ENCODE results near the gene MROH7. TPM values are rescaled to one million over a fixed set of nuclear protein-coding genes. Genes with fewer than 3 reads are reported as not detected.

Gene MROH7
- total and polyA plus RNA-seq, 2 of the 13 experiments (the other 11 are each of a cell fraction or from before 2014, with no cell fraction given) = 0.09 TPM

DNA sequence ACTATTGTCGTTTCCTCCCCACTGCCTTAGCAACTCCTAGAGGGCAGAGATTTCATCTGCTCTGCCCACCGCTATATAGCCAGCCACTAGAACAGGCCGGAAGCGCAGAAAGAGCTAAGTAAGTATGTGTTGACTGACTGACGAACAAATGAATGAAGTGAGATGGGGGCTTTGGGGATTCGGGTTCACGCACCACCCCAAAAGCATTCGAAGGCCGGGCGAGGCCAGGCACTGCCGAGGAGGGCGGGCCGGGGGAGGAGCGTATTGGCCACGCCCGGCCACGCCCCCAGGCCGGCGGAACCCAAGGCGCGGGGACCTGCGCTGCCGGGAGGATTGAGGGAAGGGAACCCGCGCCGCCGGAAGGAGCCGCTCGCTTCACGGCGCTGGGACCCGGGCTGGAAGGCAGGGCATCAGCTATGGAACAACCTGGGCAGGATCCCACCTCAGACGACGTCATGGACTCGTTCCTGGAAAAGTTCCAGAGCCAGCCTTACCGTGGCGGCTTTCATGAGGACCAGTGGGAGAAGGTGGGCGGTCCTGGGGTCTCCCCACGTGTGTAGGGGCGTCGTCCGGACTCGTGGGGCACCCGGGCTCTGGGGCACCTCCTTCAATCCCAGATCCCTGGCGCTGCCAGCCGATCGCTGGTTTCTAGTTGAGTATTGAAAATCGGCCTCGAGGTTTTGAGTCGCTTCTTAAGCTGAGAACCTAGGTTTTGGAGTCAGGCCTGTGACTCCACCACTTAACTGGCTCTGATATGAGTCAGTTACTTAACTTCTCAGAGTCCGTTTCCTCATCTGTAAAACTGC is 74.1 kb downstream of the MROH7 start, which contains the start of gene TTC4 (continued):
- TF ChIP-seq RBM22 (optimal IDR thresholded peaks at IDR 0.05; ENCODE audit: low read length) = no peak
- TF ChIP-seq NFE2 (CRISPR knock-in tag; IDR thresholded peaks at IDR 0.05) = no peak
- TF ChIP-seq ZSCAN30 (CRISPR knock-in tag; IDR thresholded peaks at IDR 0.05) = 0 out of 2 replicates have a peak, but pooled peaks have one; percentile 45
- no peak for TF ChIP-seq STAT5B (CRISPR knock-in tag; IDR thresholded peaks at IDR 0.05)
- TF ChIP-seq CBX2 (IDR thresholded peaks at IDR 0.05; ENCODE audit: low read depth, low read length) = no peak
- TF ChIP-seq CBX2 (CRISPR knock-in tag; IDR thresholded peaks at IDR 0.05; ENCODE audit: low read depth) = no peak
- TF ChIP-seq SP5 (CRISPR knock-in tag; IDR thresholded peaks at IDR 0.05; ENCODE audit: borderline replicate concordance, low read depth) = peak; percentile 92
- no peak for TF ChIP-seq REXO4 (CRISPR knock-in tag; IDR thresholded peaks at IDR 0.05; ENCODE audit: borderline replicate concordance)
- TF ChIP-seq SMYD3 (CRISPR knock-in tag; IDR thresholded peaks at IDR 0.05) = peak; percentile 84; the same call in 1 of the 2 replicates
- peak; percentile 73 for TF ChIP-seq TAF15 (IDR thresholded peaks at IDR 0.05; ENCODE audit: low read depth, low read length, poor library complexity, severe bottlenecking)
- TF ChIP-seq IKZF1 (IDR thresholded peaks at IDR 0.05) = no peak
- 0 out of 2 replicates have a peak, but pooled peaks have one; percentile 77 for TF ChIP-seq MZF1 (CRISPR knock-in tag; IDR thresholded peaks at IDR 0.05; ENCODE audit: borderline replicate concordance)
- no peak for TF ChIP-seq RARG (CRISPR knock-in tag; IDR thresholded peaks at IDR 0.05; ENCODE audit: low read depth)
- no peak for TF ChIP-seq ZNF253 (CRISPR knock-in tag; IDR thresholded peaks at IDR 0.05; ENCODE audit: borderline replicate concordance)
- TF ChIP-seq, protein P1, sequence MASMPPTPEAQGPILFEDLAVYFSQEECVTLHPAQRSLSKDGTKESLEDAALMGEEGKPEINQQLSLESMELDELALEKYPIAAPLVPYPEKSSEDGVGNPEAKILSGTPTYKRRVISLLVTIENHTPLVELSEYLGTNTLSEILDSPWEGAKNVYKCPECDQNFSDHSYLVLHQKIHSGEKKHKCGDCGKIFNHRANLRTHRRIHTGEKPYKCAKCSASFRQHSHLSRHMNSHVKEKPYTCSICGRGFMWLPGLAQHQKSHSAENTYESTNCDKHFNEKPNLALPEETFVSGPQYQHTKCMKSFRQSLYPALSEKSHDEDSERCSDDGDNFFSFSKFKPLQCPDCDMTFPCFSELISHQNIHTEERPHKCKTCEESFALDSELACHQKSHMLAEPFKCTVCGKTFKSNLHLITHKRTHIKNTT (CRISPR knock-in tag; IDR thresholded peaks at IDR 0.05) = no peak
- TF ChIP-seq SMC3 (IDR thresholded peaks at IDR 0.05; ENCODE audit: low read length) = no peak
- no peak for TF ChIP-seq NPAS2 (CRISPR knock-in tag; IDR thresholded peaks at IDR 0.05; ENCODE audit: borderline replicate concordance)
- TF ChIP-seq HOXD1 (CRISPR knock-in tag; IDR thresholded peaks at IDR 0.05) = peak; percentile 73; the same call in 1 of the 2 replicates
- no peak for TF ChIP-seq ZNF530 (CRISPR knock-in tag; IDR thresholded peaks at IDR 0.05; ENCODE audit: low read depth)
- TF ChIP-seq, protein P2, sequence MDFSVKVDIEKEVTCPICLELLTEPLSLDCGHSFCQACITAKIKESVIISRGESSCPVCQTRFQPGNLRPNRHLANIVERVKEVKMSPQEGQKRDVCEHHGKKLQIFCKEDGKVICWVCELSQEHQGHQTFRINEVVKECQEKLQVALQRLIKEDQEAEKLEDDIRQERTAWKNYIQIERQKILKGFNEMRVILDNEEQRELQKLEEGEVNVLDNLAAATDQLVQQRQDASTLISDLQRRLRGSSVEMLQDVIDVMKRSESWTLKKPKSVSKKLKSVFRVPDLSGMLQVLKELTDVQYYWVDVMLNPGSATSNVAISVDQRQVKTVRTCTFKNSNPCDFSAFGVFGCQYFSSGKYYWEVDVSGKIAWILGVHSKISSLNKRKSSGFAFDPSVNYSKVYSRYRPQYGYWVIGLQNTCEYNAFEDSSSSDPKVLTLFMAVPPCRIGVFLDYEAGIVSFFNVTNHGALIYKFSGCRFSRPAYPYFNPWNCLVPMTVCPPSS (IDR thresholded peaks at IDR 0.05) = no peak
- TF ChIP-seq MAFF (IDR thresholded peaks at IDR 0.05; ENCODE audit: low read depth, low read length) = no peak
- TF ChIP-seq, protein P3, sequence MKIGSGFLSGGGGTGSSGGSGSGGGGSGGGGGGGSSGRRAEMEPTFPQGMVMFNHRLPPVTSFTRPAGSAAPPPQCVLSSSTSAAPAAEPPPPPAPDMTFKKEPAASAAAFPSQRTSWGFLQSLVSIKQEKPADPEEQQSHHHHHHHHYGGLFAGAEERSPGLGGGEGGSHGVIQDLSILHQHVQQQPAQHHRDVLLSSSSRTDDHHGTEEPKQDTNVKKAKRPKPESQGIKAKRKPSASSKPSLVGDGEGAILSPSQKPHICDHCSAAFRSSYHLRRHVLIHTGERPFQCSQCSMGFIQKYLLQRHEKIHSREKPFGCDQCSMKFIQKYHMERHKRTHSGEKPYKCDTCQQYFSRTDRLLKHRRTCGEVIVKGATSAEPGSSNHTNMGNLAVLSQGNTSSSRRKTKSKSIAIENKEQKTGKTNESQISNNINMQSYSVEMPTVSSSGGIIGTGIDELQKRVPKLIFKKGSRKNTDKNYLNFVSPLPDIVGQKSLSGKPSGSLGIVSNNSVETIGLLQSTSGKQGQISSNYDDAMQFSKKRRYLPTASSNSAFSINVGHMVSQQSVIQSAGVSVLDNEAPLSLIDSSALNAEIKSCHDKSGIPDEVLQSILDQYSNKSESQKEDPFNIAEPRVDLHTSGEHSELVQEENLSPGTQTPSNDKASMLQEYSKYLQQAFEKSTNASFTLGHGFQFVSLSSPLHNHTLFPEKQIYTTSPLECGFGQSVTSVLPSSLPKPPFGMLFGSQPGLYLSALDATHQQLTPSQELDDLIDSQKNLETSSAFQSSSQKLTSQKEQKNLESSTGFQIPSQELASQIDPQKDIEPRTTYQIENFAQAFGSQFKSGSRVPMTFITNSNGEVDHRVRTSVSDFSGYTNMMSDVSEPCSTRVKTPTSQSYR (CRISPR knock-in tag; IDR thresholded peaks at IDR 0.05; ENCODE audit: borderline replicate concordance) = peak; percentile 45; the same call in 1 of the 2 replicates
- no peak; the same call in 1 of the 2 replicates for TF ChIP-seq ZNF713 (CRISPR knock-in tag; IDR thresholded peaks at IDR 0.05)
- TF ChIP-seq, protein P4, sequence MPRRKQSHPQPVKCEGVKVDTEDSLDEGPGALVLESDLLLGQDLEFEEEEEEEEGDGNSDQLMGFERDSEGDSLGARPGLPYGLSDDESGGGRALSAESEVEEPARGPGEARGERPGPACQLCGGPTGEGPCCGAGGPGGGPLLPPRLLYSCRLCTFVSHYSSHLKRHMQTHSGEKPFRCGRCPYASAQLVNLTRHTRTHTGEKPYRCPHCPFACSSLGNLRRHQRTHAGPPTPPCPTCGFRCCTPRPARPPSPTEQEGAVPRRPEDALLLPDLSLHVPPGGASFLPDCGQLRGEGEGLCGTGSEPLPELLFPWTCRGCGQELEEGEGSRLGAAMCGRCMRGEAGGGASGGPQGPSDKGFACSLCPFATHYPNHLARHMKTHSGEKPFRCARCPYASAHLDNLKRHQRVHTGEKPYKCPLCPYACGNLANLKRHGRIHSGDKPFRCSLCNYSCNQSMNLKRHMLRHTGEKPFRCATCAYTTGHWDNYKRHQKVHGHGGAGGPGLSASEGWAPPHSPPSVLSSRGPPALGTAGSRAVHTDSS (CRISPR knock-in tag; conservative IDR thresholded peaks at IDR 0.05) = peak; percentile 86
- peak; percentile 85 for TF ChIP-seq SALL1 (CRISPR knock-in tag; IDR thresholded peaks at IDR 0.05)

Measured in HepG2 (cell line).